ENCODE measurements around the gene HTRA3.

DNA sequence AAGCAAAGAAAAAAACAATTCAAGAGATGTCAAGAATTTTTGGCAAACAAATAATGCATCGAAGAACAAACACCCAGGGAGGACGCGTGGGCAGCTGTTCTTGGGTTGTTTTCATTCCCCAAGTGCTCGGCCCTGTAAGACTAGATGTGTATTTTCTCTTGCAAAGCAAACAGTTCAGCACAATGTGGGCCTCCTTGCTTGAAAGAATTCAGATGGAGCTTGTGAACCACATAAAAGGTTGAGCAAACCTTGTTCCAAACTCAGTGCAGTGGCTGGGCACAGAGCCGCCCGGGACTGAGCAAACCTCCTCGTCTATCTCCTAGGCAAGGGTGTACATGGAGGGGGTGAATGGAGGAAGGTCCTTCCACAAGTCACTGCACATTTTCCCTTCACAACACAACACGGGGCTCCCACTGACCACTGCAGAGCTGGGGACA lies 82.4 kb downstream of the HTRA3 start:
- no peak for TF ChIP-seq ZSCAN18 (tag by site-specific recombination; IDR thresholded peaks at IDR 0.05)
- TF ChIP-seq CTCF (tag by site-specific recombination; IDR thresholded peaks at IDR 0.05): no peak
- TF ChIP-seq ZNF211 (tag by site-specific recombination; IDR thresholded peaks at IDR 0.05; ENCODE audit: low read depth): no peak
- TF ChIP-seq ZNF624 (tag by site-specific recombination; IDR thresholded peaks at IDR 0.05): no peak
- no peak for TF ChIP-seq BCL11A (tag by site-specific recombination; IDR thresholded peaks at IDR 0.05; ENCODE audit: low read depth)
- TF ChIP-seq ZNF324 (tag by site-specific recombination; IDR thresholded peaks at IDR 0.05): no peak
- TF ChIP-seq ATF2 (tag by site-specific recombination; IDR thresholded peaks at IDR 0.05; ENCODE audit: low read depth): no peak
- TF ChIP-seq, protein P1, sequence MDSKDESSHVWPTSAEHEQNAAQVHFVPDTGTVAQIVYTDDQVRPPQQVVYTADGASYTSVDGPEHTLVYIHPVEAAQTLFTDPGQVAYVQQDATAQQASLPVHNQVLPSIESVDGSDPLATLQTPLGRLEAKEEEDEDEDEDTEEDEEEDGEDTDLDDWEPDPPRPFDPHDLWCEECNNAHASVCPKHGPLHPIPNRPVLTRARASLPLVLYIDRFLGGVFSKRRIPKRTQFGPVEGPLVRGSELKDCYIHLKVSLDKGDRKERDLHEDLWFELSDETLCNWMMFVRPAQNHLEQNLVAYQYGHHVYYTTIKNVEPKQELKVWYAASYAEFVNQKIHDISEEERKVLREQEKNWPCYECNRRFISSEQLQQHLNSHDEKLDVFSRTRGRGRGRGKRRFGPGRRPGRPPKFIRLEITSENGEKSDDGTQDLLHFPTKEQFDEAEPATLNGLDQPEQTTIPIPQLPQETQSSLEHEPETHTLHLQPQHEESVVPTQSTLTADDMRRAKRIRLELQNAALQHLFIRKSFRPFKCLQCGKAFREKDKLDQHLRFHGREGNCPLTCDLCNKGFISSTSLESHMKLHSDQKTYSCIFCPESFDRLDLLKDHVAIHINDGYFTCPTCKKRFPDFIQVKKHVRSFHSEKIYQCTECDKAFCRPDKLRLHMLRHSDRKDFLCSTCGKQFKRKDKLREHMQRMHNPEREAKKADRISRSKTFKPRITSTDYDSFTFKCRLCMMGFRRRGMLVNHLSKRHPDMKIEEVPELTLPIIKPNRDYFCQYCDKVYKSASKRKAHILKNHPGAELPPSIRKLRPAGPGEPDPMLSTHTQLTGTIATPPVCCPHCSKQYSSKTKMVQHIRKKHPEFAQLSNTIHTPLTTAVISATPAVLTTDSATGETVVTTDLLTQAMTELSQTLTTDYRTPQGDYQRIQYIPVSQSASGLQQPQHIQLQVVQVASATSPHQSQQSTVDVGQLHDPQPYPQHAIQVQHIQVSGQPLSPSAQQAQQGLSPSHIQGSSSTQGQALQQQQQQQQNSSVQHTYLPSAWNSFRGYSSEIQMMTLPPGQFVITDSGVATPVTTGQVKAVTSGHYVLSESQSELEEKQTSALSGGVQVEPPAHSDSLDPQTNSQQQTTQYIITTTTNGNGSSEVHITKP (tag by site-specific recombination; IDR thresholded peaks at IDR 0.05): no peak
- TF ChIP-seq ZNF394 (tag by site-specific recombination; IDR thresholded peaks at IDR 0.05; ENCODE audit: borderline replicate concordance): no peak
- no peak for TF ChIP-seq ZNF707 (tag by site-specific recombination; IDR thresholded peaks at IDR 0.05)
- no peak for TF ChIP-seq ZNF704 (tag by site-specific recombination; IDR thresholded peaks at IDR 0.05)
- no peak for TF ChIP-seq ZNF169 (tag by site-specific recombination; IDR thresholded peaks at IDR 0.05)
- TF ChIP-seq ZNF561 (tag by site-specific recombination; IDR thresholded peaks at IDR 0.05; ENCODE audit: borderline replicate concordance): no peak
- no peak for TF ChIP-seq ZNF776 (tag by site-specific recombination; IDR thresholded peaks at IDR 0.05; ENCODE audit: borderline replicate concordance)

Measured in HEK293 (cell line).